K562 (cell line): ENCODE results near the gene HADHB. TPM values are rescaled to one million over a fixed set of nuclear protein-coding genes. Genes with fewer than 3 reads are reported as not detected.

Experiments
- ATAC-seq: fragments of 200-7000 bp; cut with Tn5 transposase; 3 replicates; pipeline ENCODE4 v1.9.1; 2020; ENCODE audit warnings: moderate library complexity
- BruUV-seq: library from RNA; stranded (reverse); fragments of 400-500 nt; replicated peaks from 2 replicates; lab custom pipeline; 2021; lab: Mats Ljungman, UMichigan
- CTCF ChIA-PET: fragments of 300-600 bp; formaldehyde crosslinking; extraction: SDS; loops from one replicate; lab custom pipeline; 2021; ENCODE audit warnings: low intra/inter-chr PET ratio; lab: Yijun Ruan, JAX
- POLR2A ChIA-PET: fragments of 300-600, 350-650 bp; sonication (Branson Sonifier 250); formaldehyde crosslinking; extraction: SDS; loops from one replicate; lab custom pipeline; 2021; ENCODE audit warnings: antibody characterized with exemption, inconsistent platforms; lab: Yijun Ruan, JAX
- DNase-seq, 4 experiments: peaks; one replicate each; pipeline versions ENCODE4 v3.0.0 to v3.0.0-alpha.2; 2011 to 2018; ENCODE audit warnings: low spot score in 3 of 4, mixed read lengths in 3 of 4; ENCODE audit errors: extremely low read depth in 1 of 4
- FAIRE-seq: peaks from 2 replicates; lab custom pipeline; 2011; peaks lifted over from hg19 to GRCh38; lab: Jason Lieb, UNC
- H2AFZ ChIP-seq: 2 replicates; pipeline ENCODE4 v1.6.0; 2011; ENCODE audit warnings: low read depth, low read length, control low read depth, inconsistent platforms
- H3K27ac ChIP-seq: fragments of 200-600 bp; 3 replicates; pipeline ENCODE4 v1.8.0; 2011; ENCODE audit warnings: low read depth, mild to moderate bottlenecking, control low read depth, inconsistent platforms, low read length, moderate library complexity, mixed read lengths; ENCODE audit errors: extremely low read depth
- H3K27me3 ChIP-seq, 2 experiments: fragments of 300-600 bp in 1 of 2; 2 replicates in 1 of 2; 3 replicates in 1 of 2; pipeline versions ENCODE4 v1.6.0 to v1.8.0; 2011; ENCODE audit warnings: inconsistent platforms in 2 of 2, low read length in 2 of 2, mild to moderate bottlenecking in 1 of 2, mixed read lengths in 1 of 2, moderate library complexity in 1 of 2; ENCODE audit not compliant: control insufficient read depth in 2 of 2, insufficient read depth in 2 of 2
- H3K36me3 ChIP-seq: fragments of 300-600 bp; 3 replicates; pipeline ENCODE4 v1.8.0; 2011; ENCODE audit warnings: mild to moderate bottlenecking, low read length, inconsistent platforms; ENCODE audit not compliant: control insufficient read depth, insufficient read depth
- H3K4me1 ChIP-seq, 2 experiments: fragments of 200-600 bp in 1 of 2; replicated peaks in 1 of 2; 2 replicates in 1 of 2; 3 replicates in 1 of 2; pipeline versions ENCODE4 v1.5.1 to v1.8.0; 2011; ENCODE audit warnings: inconsistent platforms in 2 of 2, low read length in 2 of 2, mild to moderate bottlenecking in 1 of 2, mixed read lengths in 1 of 2, moderate library complexity in 1 of 2; ENCODE audit not compliant: control insufficient read depth in 2 of 2, insufficient read depth in 2 of 2
- H3K4me2 ChIP-seq: 2 replicates; pipeline ENCODE4 v1.6.1; 2011; ENCODE audit warnings: low read length, control low read depth, inconsistent platforms, mixed read lengths; ENCODE audit not compliant: insufficient read depth
- H3K4me3 ChIP-seq: fragments of 200-600 bp; sonication (generic), shearing (Covaris generic); 2 replicates; pipeline ENCODE4 v1.5.1; 2016; ENCODE audit warnings: control low read depth, inconsistent platforms
- H3K79me2 ChIP-seq: fragments of 200-600 bp; 3 replicates; pipeline ENCODE4 v1.8.0; 2011; ENCODE audit warnings: low read length, inconsistent platforms; ENCODE audit not compliant: control insufficient read depth, insufficient read depth
- H3K9ac ChIP-seq, 2 experiments: 2 replicates each; pipeline versions ENCODE4 v1.6.0 to v1.6.1; 2011; ENCODE audit warnings: low read depth in 2 of 2, low read length in 2 of 2, control low read depth in 1 of 2, inconsistent platforms in 1 of 2, mild to moderate bottlenecking in 1 of 2, mixed read lengths in 1 of 2; ENCODE audit not compliant: insufficient read depth in 1 of 2
- H3K9me1 ChIP-seq: one replicate; pipeline ENCODE4 v1.6.0; 2011; ENCODE audit warnings: inconsistent platforms, mild to moderate bottlenecking, low read length, moderate library complexity; ENCODE audit not compliant: control insufficient read depth, insufficient read depth
- H3K9me3 ChIP-seq: replicated peaks from 2 replicates; pipeline ENCODE4 v1.5.1; 2011; ENCODE audit warnings: low read depth, low read length, inconsistent platforms; ENCODE audit not compliant: control insufficient read depth, insufficient read depth
- H4K20me1 ChIP-seq: replicated peaks from 2 replicates; pipeline ENCODE4 v1.6.1; 2011; ENCODE audit warnings: low read length, inconsistent platforms, mixed read lengths; ENCODE audit not compliant: control insufficient read depth, insufficient read depth
- ARID2 ChIP-seq: fragments of 450-650 bp; IDR thresholded peaks from 2 replicates; pipeline ENCODE4 v1.6.1; 2017; ENCODE audit warnings: antibody characterized with exemption, mild to moderate bottlenecking
- ATF3 ChIP-seq, 2 experiments: fragments of 450-650 bp in 1 of 2; sonication (generic) in 1 of 2; formaldehyde crosslinking in 1 of 2; IDR thresholded peaks in 1 of 2; conservative IDR thresholded peaks in 1 of 2; 2 replicates each; pipeline versions ENCODE4 v1.6.1 to v1.8.1; 2016 to 2023; ENCODE audit warnings: mild to moderate bottlenecking in 2 of 2, moderate library complexity in 2 of 2, inconsistent platforms in 1 of 2, missing genetic modification reagents in 1 of 2
- CTCF ChIP-seq, 3 experiments: IDR thresholded peaks in 2 of 3; conservative IDR thresholded peaks in 1 of 3; 2 replicates each; pipeline ENCODE4 v1.5.1; 2011 to 2012; ENCODE audit warnings: low read length in 3 of 3, mild to moderate bottlenecking in 3 of 3, control low read depth in 2 of 3, improper control_type of control experiment in 1 of 3, inconsistent platforms in 1 of 3, low read depth in 1 of 3, mixed read lengths in 1 of 3, moderate library complexity in 1 of 3; ENCODE audit not compliant: insufficient read depth in 2 of 3
- ETS1 ChIP-seq: conservative IDR thresholded peaks from 2 replicates; pipeline ENCODE4 v1.6.1; 2011; ENCODE audit warnings: low read depth, mild to moderate bottlenecking, low read length; ENCODE audit not compliant: control insufficient read depth
- FOSL1 ChIP-seq: fragments of 200-800 bp; sonication (Bioruptor generic); conservative IDR thresholded peaks from 2 replicates; pipeline ENCODE4 v1.6.1; 2016; ENCODE audit warnings: missing genetic modification characterization, missing compliant biosample characterization
- IRF2 ChIP-seq: sonication (generic); formaldehyde crosslinking; IDR thresholded peaks from 2 replicates; pipeline ENCODE4 v1.8.1; 2022; ENCODE audit warnings: mild to moderate bottlenecking, missing genetic modification reagents
- JUND ChIP-seq, 2 experiments: IDR thresholded peaks; 2 replicates in 1 of 2; 3 replicates in 1 of 2; pipeline ENCODE4 v1.6.1; 2011; ENCODE audit warnings: borderline replicate concordance in 2 of 2, low read depth in 2 of 2, low read length in 2 of 2, improper control_type of control experiment in 1 of 2, missing biosample characterization in 1 of 2, missing genetic modification characterization in 1 of 2, missing genetic modification reagents in 1 of 2
- NR2C1 ChIP-seq, 2 experiments: fragments of 450-650 bp; IDR thresholded peaks; 2 replicates each; pipeline ENCODE4 v1.6.1; 2017; ENCODE audit warnings: mild to moderate bottlenecking in 2 of 2, antibody characterized with exemption in 1 of 2, inconsistent platforms in 1 of 2, missing compliant biosample characterization in 1 of 2, missing genetic modification characterization in 1 of 2
- ZNF57 ChIP-seq: fragments of 450-650 bp; formaldehyde crosslinking; IDR thresholded peaks from 2 replicates; pipeline ENCODE4 v1.4.0; 2020; ENCODE audit warnings: mild to moderate bottlenecking, moderate library complexity
- WGBS: fragments of 100-300 bp; shearing (Covaris generic); methylation state at CpG from one replicate; pipeline ENCODE4 v1.1.6; 2016; ENCODE audit warnings: low coverage, mixed read lengths; ENCODE audit not compliant: insufficient coverage; ENCODE audit errors: missing lambda C conversion rate; 5-methylcytosine and 5-hydroxymethylcytosine counted together
- in situ Hi-C: fragments of 300-500 bp; cut with MboI; formaldehyde crosslinking; loops from 4 replicates; pipeline ENCODE4 v1.15.0; 2018; ENCODE audit warnings: inconsistent platforms, mixed read lengths
- intact Hi-C: fragments of 100-400 bp; cut with micrococcal nuclease; formaldehyde crosslinking; loops from 2 replicates; pipeline ENCODE4 v1.14.2; 2022
- polyA plus RNA-seq, 8 experiments: library from polyadenylated mRNA; depleted of rRNA in 4 of 8; stranded (reverse) in 5 of 8; unstranded in 3 of 8; fragments of >200 nt; fragmentation: Nextera tagmentation in 2 of 8; fragmentation: Illumina TruSeq in 1 of 8; extraction: Ambion mirVana in 2 of 8; extraction: Trizol in 1 of 8; gene quantifications; 2 replicates each; pipeline versions ENCODE4 v1.2.1 to v1.2.3, GENCODE V29; 2011 to 2014; ENCODE audit warnings: inconsistent platforms in 1 of 8, missing spikeins in 1 of 8
- total RNA-seq, 7 experiments: library from RNA; depleted of rRNA in 6 of 7; stranded (reverse); fragments of >200 nt in 6 of 7; fragmentation: Illumina TruSeq in 2 of 7; extraction: Trizol in 2 of 7; gene quantifications; 2 replicates each; pipeline versions ENCODE4 v1.2.1 to v1.2.3, GENCODE V29; 2011 to 2021; ENCODE audit warnings: low replicate concordance in 1 of 7

Gene HADHB
- total and polyA plus RNA-seq, 9 of the 15 experiments (the other 6 are each of a cell fraction or from before 2014, with no cell fraction given) = 67.3 to 199 (median 100) TPM

GRCh38 chr2:26324903-26325302, 80.2 kb downstream of the HADHB start:
- ATAC-seq = no peak
- no peaks in the 10 kb centered on the region; a peak in 1 of 5 replicates for H3K4me1 ChIP-seq
- H3K36me3 ChIP-seq = no peaks in the 10 kb centered on the region
- FAIRE-seq = no peak
- H3K79me2 ChIP-seq = no peaks in the 10 kb centered on the region
- ChIA-PET CTCF (no interaction called here), POLR2A (interaction anchor here (1.2 to 2.0 kb wide), 2 partner anchors 8 to 20 kb away, joined by 5 to 10 read pairs; no protein-coding TSS in a partner anchor)
- H2AFZ ChIP-seq = no peak overlapping the region
- peaks cover 0 to 5% of the 10 kb centered on the region in 2 experiments; a peak in 1 of 5 replicates for H3K27me3 ChIP-seq
- in situ Hi-C loops (no loop called here), intact Hi-C loops (no loop called here)
- TF ChIP-seq NR2C1 (IDR thresholded peaks at IDR 0.05) (peak; percentile 44; the same call in 1 of the 2 replicates), NR2C1 (tag; IDR thresholded peaks at IDR 0.05) (no peak), ZNF57 (CRISPR knock-in tag) (no peak), IRF2 (CRISPR knock-in tag) (no peak), ARID2 (no peak)
- no peaks in the 10 kb centered on the region for H3K9me3 ChIP-seq
- 6% methylated on average over 3 of the region's 3 CpGs for WGBS
- H3K9ac ChIP-seq = no peak overlapping the region
- no peak for DNase-seq
- H4K20me1 ChIP-seq = no peaks in the 10 kb centered on the region
- no peak overlapping the region for H3K4me3 ChIP-seq
- no peak overlapping the region for H3K4me2 ChIP-seq
- H3K27ac ChIP-seq = no peak overlapping the region
- no TSS peak for BruUV-seq
- no peaks in the 10 kb centered on the region for H3K9me1 ChIP-seq

GRCh38 chr2:26325851-26326250, 81.1 kb downstream of the HADHB start:
- in situ Hi-C loops (no loop called here), intact Hi-C loops (no loop called here)
- WGBS = 9% methylated on average over 4 of the region's 4 CpGs
- TF ChIP-seq ETS1 (no peak), FOSL1 (tag) (peak; percentile 79), ATF3 (IDR thresholded peaks at IDR 0.05) (peak; percentile 38; the same call in 1 of the 2 replicates), ATF3 (CRISPR knock-in tag; conservative IDR thresholded peaks at IDR 0.05) (no peak), CTCF (IDR thresholded peaks at IDR 0.05 in 2 of 3, conservative IDR thresholded peaks at IDR 0.05 in 1 of 3; ENCODE audit: insufficient read depth in 2 of 3, low read depth in 1 of 3, low read length in 3 of 3) (peak in 1 of 3 experiments; percentile 13; a peak in 1 of 6 replicates), JUND (IDR thresholded peaks at IDR 0.05; ENCODE audit: borderline replicate concordance, low read depth, low read length) (no peak), JUND (tag; IDR thresholded peaks at IDR 0.05; ENCODE audit: borderline replicate concordance, low read depth, low read length) (0 out of 3 replicates have a peak, but pooled peaks have one; percentile 21)

More at GRCh38 chr2:26325851-26326250, 81.1 kb downstream of the HADHB start:
- Histone ChIP-seq H3K4me2 (0 out of 2 replicates have a peak overlapping the region, but pooled peaks have one; percentile 6), H4K20me1 (no peaks in the 10 kb centered on the region), H3K27me3 (peaks cover 0 to 5% of the 10 kb centered on the region in 2 experiments; a peak in 1 of 5 replicates), H3K36me3 (no peaks in the 10 kb centered on the region), H2AFZ (peak overlapping the region; percentile 22), H3K4me3 (no peak overlapping the region), H3K9ac (no peak overlapping the region), H3K9me1 (no peaks in the 10 kb centered on the region), H3K4me1 (peaks cover 0 to 6% of the 10 kb centered on the region in 2 experiments; a peak in 2 of 5 replicates), H3K9me3 (no peaks in the 10 kb centered on the region), H3K79me2 (no peaks in the 10 kb centered on the region), H3K27ac (no peak overlapping the region)
- ChIA-PET POLR2A (interaction anchor here (0.9 to 2.0 kb wide), 5 partner anchors 9 to 267 kb away, joined by 3 to 10 read pairs (median 3); partner anchors contain the start of gene HADHB), CTCF (no interaction called here)
- no TSS peak for BruUV-seq
- FAIRE-seq (no peak), ATAC-seq (no peak), DNase-seq (no peak)
